Mesenchymal stem cell (in vitro differentiated cells and primary cell): Measurements from ENCODE around the gene SMOC2.

Experiments
- DNase-seq: peaks from one replicate; pipeline ENCODE4 v3.0.0-alpha.2; 2013
- H2AFZ ChIP-seq: one replicate; pipeline ENCODE4 v1.6.1; 2013; ENCODE audit warnings: low read depth, mild to moderate bottlenecking, control low read depth, inconsistent platforms, low read length, moderate library complexity
- H2AK5ac ChIP-seq: 2 replicates; pipeline ENCODE4 v1.6.1; 2013; ENCODE audit warnings: low read length, moderate library complexity, mild to moderate bottlenecking, inconsistent platforms; ENCODE audit not compliant: severe bottlenecking
- H2BK120ac ChIP-seq: one replicate; pipeline ENCODE4 v1.6.1; 2013; ENCODE audit warnings: low read depth, mild to moderate bottlenecking, inconsistent platforms, low read length, moderate library complexity
- H2BK12ac ChIP-seq, 2 experiments: one replicate each; pipeline ENCODE4 v1.6.1; 2013; ENCODE audit warnings: inconsistent platforms in 2 of 2, low read length in 2 of 2, mild to moderate bottlenecking in 2 of 2, moderate library complexity in 2 of 2, control low read depth in 1 of 2
- H2BK15ac ChIP-seq: one replicate; pipeline ENCODE4 v1.6.1; 2013; ENCODE audit warnings: mild to moderate bottlenecking, low read depth, inconsistent platforms; ENCODE audit not compliant: poor library complexity, severe bottlenecking
- H2BK5ac ChIP-seq: 2 replicates; pipeline ENCODE4 v1.6.1; 2013; ENCODE audit warnings: low read depth, mild to moderate bottlenecking, low read length, control low read depth, inconsistent platforms; ENCODE audit not compliant: poor library complexity, severe bottlenecking
- H3K14ac ChIP-seq, 2 experiments: one replicate each; pipeline ENCODE4 v1.6.1; 2013; ENCODE audit warnings: inconsistent platforms in 2 of 2, low read length in 2 of 2, control low read depth in 1 of 2, mild to moderate bottlenecking in 1 of 2, moderate library complexity in 1 of 2
- H3K18ac ChIP-seq, 2 experiments: one replicate each; pipeline ENCODE4 v1.6.1; 2013; ENCODE audit warnings: inconsistent platforms in 2 of 2, low read length in 2 of 2, control low read depth in 1 of 2, low read depth in 1 of 2, mild to moderate bottlenecking in 1 of 2
- H3K23ac ChIP-seq, 2 experiments: one replicate each; pipeline ENCODE4 v1.6.1; 2013; ENCODE audit warnings: inconsistent platforms in 2 of 2, low read length in 2 of 2, mild to moderate bottlenecking in 2 of 2, moderate library complexity in 2 of 2, control low read depth in 1 of 2
- H3K27ac ChIP-seq: 2 replicates; pipeline ENCODE4 v1.5.1; 2013; ENCODE audit warnings: mild to moderate bottlenecking, moderate library complexity, low read length, control low read depth, inconsistent platforms; ENCODE audit not compliant: poor library complexity, severe bottlenecking
- H3K27me3 ChIP-seq, 2 experiments: 2 replicates each; pipeline versions ENCODE4 v1.6.1 to v1.7.0; 2013; ENCODE audit warnings: low read length in 2 of 2, mild to moderate bottlenecking in 2 of 2, moderate library complexity in 2 of 2, control low read depth in 1 of 2, inconsistent platforms in 1 of 2; ENCODE audit not compliant: control insufficient read depth in 1 of 2, insufficient read depth in 1 of 2
- H3K36me3 ChIP-seq, 2 experiments: 2 replicates each; pipeline versions ENCODE4 v1.6.1 to v1.7.0; 2013; ENCODE audit warnings: low read length in 2 of 2, control low read depth in 1 of 2, inconsistent platforms in 1 of 2, low read depth in 1 of 2, mild to moderate bottlenecking in 1 of 2; ENCODE audit not compliant: insufficient read depth in 2 of 2, control insufficient read depth in 1 of 2
- H3K4ac ChIP-seq, 2 experiments: one replicate each; pipeline ENCODE4 v1.6.1; 2013; ENCODE audit warnings: inconsistent platforms in 2 of 2, low read length in 2 of 2, mild to moderate bottlenecking in 2 of 2, moderate library complexity in 2 of 2, control low read depth in 1 of 2, low read depth in 1 of 2
- H3K4me1 ChIP-seq: 2 replicates; pipeline ENCODE4 v1.6.1; 2013; ENCODE audit warnings: low read depth, low read length, control low read depth; ENCODE audit not compliant: control insufficient read depth, insufficient read depth
- H3K4me2 ChIP-seq: 2 replicates; pipeline ENCODE4 v1.6.1; 2013; ENCODE audit warnings: low read length, mild to moderate bottlenecking, inconsistent platforms; ENCODE audit not compliant: poor library complexity, severe bottlenecking
- H3K4me3 ChIP-seq, 2 experiments: 2 replicates each; pipeline versions ENCODE4 v1.5.1 to v1.7.0; 2013; ENCODE audit warnings: low read length in 2 of 2, mild to moderate bottlenecking in 2 of 2, control low read depth in 1 of 2, low read depth in 1 of 2; ENCODE audit not compliant: insufficient read depth in 1 of 2
- H3K79me1 ChIP-seq: replicated peaks from 2 replicates; pipeline ENCODE4 v1.6.1; 2013; ENCODE audit warnings: mild to moderate bottlenecking, control low read depth, low read length, inconsistent platforms; ENCODE audit not compliant: poor library complexity, severe bottlenecking
- H3K9ac ChIP-seq: 2 replicates; pipeline ENCODE4 v1.7.0; 2013; ENCODE audit warnings: mild to moderate bottlenecking, low read length, moderate library complexity
- H3K9me3 ChIP-seq: 2 replicates; pipeline ENCODE4 v1.7.0; 2013; ENCODE audit warnings: mild to moderate bottlenecking, low read length; ENCODE audit not compliant: control insufficient read depth
- H4K8ac ChIP-seq: one replicate; pipeline ENCODE4 v1.6.1; 2013; ENCODE audit warnings: inconsistent platforms, mild to moderate bottlenecking, low read length, moderate library complexity
- H4K91ac ChIP-seq: one replicate; pipeline ENCODE4 v1.6.1; 2013; ENCODE audit warnings: mild to moderate bottlenecking, low read length, inconsistent platforms
- WGBS: methylation state at CpG from one replicate; pipeline ENCODE4 v1.1.7; 2013; ENCODE audit warnings: mixed read lengths; 5-methylcytosine and 5-hydroxymethylcytosine counted together

The SMOC2 gene

GRCh38 chr6:168451805-168452517, 11.0 kb downstream of the SMOC2 start:
- Histone ChIP-seq H3K27ac (no peak overlapping the region), H2BK120ac (no peak overlapping the region), H4K8ac (no peak overlapping the region), H2AFZ (no peak overlapping the region), H2AK5ac (no peak overlapping the region), H3K4me1 (no peaks in the 10 kb centered on the region), H3K9ac (no peak overlapping the region), H3K4me2 (no peak overlapping the region), H2BK5ac (no peak overlapping the region), H4K91ac (no peak overlapping the region), H3K18ac (no peak overlapping the region), H3K4ac (no peak overlapping the region), H3K79me1 (no peaks in the 10 kb centered on the region), H2BK12ac (no peak overlapping the region), H3K23ac (no peak overlapping the region), H2BK15ac (no peak overlapping the region), H3K36me3 (no peaks in the 10 kb centered on the region), H3K27me3 (peaks cover 22 to 26% of the 10 kb centered on the region in 2 experiments), H3K14ac (no peak overlapping the region), H3K4me3 (no peak overlapping the region), H3K9me3 (no peaks in the 10 kb centered on the region)
- WGBS = 53% methylated on average over 2 of the region's 5 CpGs
- no peak for DNase-seq

GRCh38 chr6:168452685-168453377, 11.8 kb downstream of the SMOC2 start:
- Histone ChIP-seq H2BK120ac (no peak overlapping the region), H3K14ac (no peak overlapping the region), H3K18ac (no peak overlapping the region), H3K36me3 (no peaks in the 10 kb centered on the region), H4K8ac (no peak overlapping the region), H3K4me2 (no peak overlapping the region), H3K79me1 (no peaks in the 10 kb centered on the region), H3K9me3 (no peaks in the 10 kb centered on the region), H2BK15ac (no peak overlapping the region), H2BK5ac (no peak overlapping the region), H3K4me3 (no peak overlapping the region), H3K27ac (no peak overlapping the region), H3K23ac (no peak overlapping the region), H2AK5ac (no peak overlapping the region), H2AFZ (no peak overlapping the region), H3K9ac (no peak overlapping the region), H2BK12ac (no peak overlapping the region), H3K4ac (no peak overlapping the region), H3K4me1 (peaks cover 1% of the 10 kb centered on the region), H3K27me3 (peaks cover 16 to 26% of the 10 kb centered on the region in 2 experiments), H4K91ac (no peak overlapping the region)
- DNase-seq = no peak
- WGBS = 67% methylated on average over 17 of the region's 18 CpGs

- H2AFZ ChIP-seq = no peak overlapping the region
- H3K4me2 ChIP-seq = no peak overlapping the region
- no peak overlapping the region for H3K9ac ChIP-seq
- no peak overlapping the region for H3K18ac ChIP-seq
- peaks cover 13 to 21% of the 10 kb centered on the region in 2 experiments for H3K27me3 ChIP-seq
- no peaks in the 10 kb centered on the region for H3K9me3 ChIP-seq
- H3K14ac ChIP-seq = no peak overlapping the region
- no peak overlapping the region for H4K91ac ChIP-seq
- no peak overlapping the region for H2BK120ac ChIP-seq
- no peaks in the 10 kb centered on the region for H3K36me3 ChIP-seq
- H2BK5ac ChIP-seq = no peak overlapping the region
- DNase-seq = no peak
- 86% methylated on average over 32 of the region's 32 CpGs for WGBS
- H3K79me1 ChIP-seq = no peaks in the 10 kb centered on the region
- H2AK5ac ChIP-seq = no peak overlapping the region
- no peak overlapping the region for H3K27ac ChIP-seq
- H2BK15ac ChIP-seq = no peak overlapping the region
- no peak overlapping the region for H2BK12ac ChIP-seq
- H3K4ac ChIP-seq = no peak overlapping the region
- H3K23ac ChIP-seq = no peak overlapping the region
- H3K4me1 ChIP-seq = peaks cover 1% of the 10 kb centered on the region
- H3K4me3 ChIP-seq = no peak overlapping the region
- no peak overlapping the region for H4K8ac ChIP-seq
These were observed 15.0 kb downstream of the SMOC2 start for GRCh38 chr6:168455847-168456530.
